PFSK-1 (cell line): ENCODE data around the gene TRMT44.

Experiments
- FOXP2 ChIP-seq: optimal IDR thresholded peaks from 2 replicates; pipeline ENCODE3; 2011; ENCODE audit warnings: borderline replicate concordance, control low read depth, inconsistent platforms; ENCODE audit not compliant: insufficient read depth; ENCODE audit errors: extremely low read length, extremely low read depth
- POLR2AphosphoS5 ChIP-seq: IDR thresholded peaks from 2 replicates; pipeline ENCODE4 v1.6.1; 2012; ENCODE audit warnings: low read depth, mild to moderate bottlenecking, control low read depth, low read length, moderate library complexity
- TAF1 ChIP-seq: IDR thresholded peaks from 2 replicates; pipeline ENCODE4 v1.6.1; 2012; ENCODE audit warnings: low read length, control low read depth, borderline replicate concordance; ENCODE audit not compliant: insufficient read depth

DNA sequence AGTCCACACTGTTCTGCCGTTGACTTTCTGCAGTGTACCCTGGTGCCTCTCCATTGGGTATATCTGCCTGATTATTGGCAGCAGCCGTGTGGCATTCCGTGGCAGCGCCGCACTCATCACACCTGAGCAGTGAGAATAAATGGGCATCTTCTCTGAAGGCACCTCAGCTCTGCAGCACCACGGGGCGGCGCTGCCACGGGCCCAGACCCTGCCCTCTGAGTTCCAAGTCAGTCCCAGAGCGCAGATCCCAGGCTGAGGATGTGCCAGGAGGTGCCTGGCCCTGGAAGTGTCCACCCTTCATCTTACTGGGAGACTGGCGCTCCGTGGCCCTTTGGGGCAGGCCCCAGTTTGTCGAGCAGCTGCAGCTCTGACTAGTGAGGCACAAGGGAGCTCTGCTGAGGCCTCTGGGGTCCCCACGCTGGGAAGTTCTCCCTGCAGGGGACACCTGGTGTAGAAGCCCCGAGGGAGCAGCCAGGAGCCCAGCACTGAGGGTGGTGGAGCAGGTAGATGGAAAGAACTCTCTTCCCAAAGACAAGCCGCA, 36.6 kb downstream of the TRMT44 start:
- TF ChIP-seq TAF1 (no peak), POLR2AphosphoS5 (no peak), FOXP2 (no peak)
